CD4-positive, alpha-beta memory T cell (primary cell): ENCODE measurements around the gene COL4A6. TPM values are rescaled to one million over a fixed set of nuclear protein-coding genes. Genes with fewer than 3 reads are reported as not detected.

Experiments used
- CTCF ChIA-PET: fragments of 350-600 bp; sonication (Branson Sonifier 250); formaldehyde crosslinking; loops from one replicate; lab custom pipeline; 2021; ENCODE audit warnings: inconsistent platforms; ENCODE audit not compliant: partially characterized antibody; lab: Charles Lee
- POLR2A ChIA-PET: fragments of 350-600 bp; sonication (Branson Sonifier 250); formaldehyde crosslinking; loops from one replicate; lab custom pipeline; 2021; ENCODE audit not compliant: partially characterized antibody; lab: Charles Lee
- DNase-seq, 5 donors: peaks; one replicate each; pipeline versions ENCODE4 v3.0.0 to v3.0.0-alpha.2; 2020 to 2022; ENCODE audit warnings: mixed read lengths in 1 of 5
- H3K27ac ChIP-seq: one replicate; pipeline ENCODE4 v1.7.0; 2013; ENCODE audit warnings: low read depth, low read length
- H3K27me3 ChIP-seq: 2 replicates; pipeline ENCODE4 v1.7.0; 2013; ENCODE audit warnings: mild to moderate bottlenecking, low read length, moderate library complexity; ENCODE audit not compliant: insufficient read depth
- H3K36me3 ChIP-seq: 2 replicates; pipeline ENCODE4 v1.7.0; 2013; ENCODE audit warnings: mild to moderate bottlenecking, low read length, moderate library complexity; ENCODE audit not compliant: insufficient read depth
- H3K4me1 ChIP-seq: 2 replicates; pipeline ENCODE4 v1.7.0; 2013; ENCODE audit warnings: mild to moderate bottlenecking, low read length, moderate library complexity; ENCODE audit not compliant: insufficient read depth
- H3K4me3 ChIP-seq, 2 donors: one replicate each; pipeline ENCODE4 v1.7.0; 2013; ENCODE audit warnings: low read length in 2 of 2, mild to moderate bottlenecking in 1 of 2
- H3K9me3 ChIP-seq, 2 donors: one replicate each; pipeline ENCODE4 v1.7.0; 2013; ENCODE audit warnings: low read length in 2 of 2, control low read depth in 1 of 2; ENCODE audit not compliant: control insufficient read depth in 1 of 2
- H3K27ac Mint-ChIP-seq, 7 donors: one replicate each; pipeline ENCODE4 v1.8.0; 2020 to 2021; ENCODE audit warnings: mixed read lengths in 7 of 7, mild to moderate bottlenecking in 6 of 7, inconsistent platforms in 3 of 7, moderate library complexity in 3 of 7
- H3K27me3 Mint-ChIP-seq, 2 donors: one replicate each; pipeline ENCODE4 v1.8.0; 2020 to 2021; ENCODE audit warnings: mixed read lengths in 2 of 2
- H3K36me3 Mint-ChIP-seq, 2 donors: one replicate each; pipeline ENCODE4 v1.8.0; 2020 to 2021; ENCODE audit warnings: mixed read lengths in 2 of 2, inconsistent platforms in 1 of 2, mild to moderate bottlenecking in 1 of 2
- H3K4me1 Mint-ChIP-seq, 4 donors: one replicate each; pipeline ENCODE4 v1.8.0; 2020 to 2021; ENCODE audit warnings: mixed read lengths in 4 of 4, mild to moderate bottlenecking in 1 of 4
- H3K4me3 Mint-ChIP-seq, 8 donors: one replicate each; pipeline ENCODE4 v1.8.0; 2020 to 2021; ENCODE audit warnings: mixed read lengths in 8 of 8, mild to moderate bottlenecking in 7 of 8, moderate library complexity in 6 of 8, inconsistent platforms in 3 of 8
- H3K9me3 Mint-ChIP-seq, 8 donors: one replicate each; pipeline ENCODE4 v1.8.0; 2020 to 2021; ENCODE audit warnings: mixed read lengths in 8 of 8, mild to moderate bottlenecking in 5 of 8, inconsistent platforms in 3 of 8, moderate library complexity in 1 of 8
- intact Hi-C: fragments of 100-400 bp; cut with micrococcal nuclease; formaldehyde crosslinking; loops from one replicate; pipeline ENCODE4 v1.15.1; 2023
- polyA plus RNA-seq, 2 donors: library from polyadenylated mRNA; unstranded; fragments of 300-500 nt; fragmentation: Illumina TruSeq; gene quantifications; one replicate each; pipeline ENCODE4 v1.2.3, GENCODE V29; 2021
- total RNA-seq, 2 experiments: library from RNA; stranded (reverse); gene quantifications; one replicate each; pipeline ENCODE4 v1.2.3, GENCODE V29; 2021

The COL4A6 gene
- total and polyA plus RNA-seq, 4 experiments from 2014 or later: not detected

DNA sequence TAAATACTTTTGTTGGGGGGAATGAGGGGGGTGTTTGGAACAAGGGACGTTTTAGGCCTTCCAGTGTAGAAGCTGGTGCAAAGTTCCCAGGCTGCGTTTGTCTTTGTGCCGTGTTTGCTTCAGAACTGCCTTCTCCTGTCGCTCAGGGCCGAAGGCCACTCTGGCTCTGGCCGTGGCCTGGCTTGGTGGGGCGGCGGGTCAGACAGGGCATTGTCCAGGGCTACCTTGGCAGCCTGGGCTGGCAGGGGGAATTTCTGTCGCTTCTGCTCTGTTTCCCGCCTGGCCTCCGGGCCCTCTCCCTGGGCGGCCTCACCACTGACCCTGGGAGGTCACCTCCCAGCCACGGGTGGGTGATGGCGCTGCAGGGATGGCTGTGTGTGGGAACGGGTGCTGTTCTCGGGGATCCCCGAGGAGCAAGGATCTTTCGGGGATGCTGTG, 140.0 kb downstream of the COL4A6 start:
- intact Hi-C loops: no loop called here
- CTCF ChIA-PET: no interaction called here
- Mint-ChIP-seq H3K4me3 (no peak overlapping the region), H3K4me1 (no peaks in the 10 kb centered on the region), H3K27ac (no peak overlapping the region), H3K27me3 (peaks cover 0 to 2% of the 10 kb centered on the region in 2 donors), H3K9me3 (no peaks in the 10 kb centered on the region), H3K36me3 (no peaks in the 10 kb centered on the region)
- H3K36me3 ChIP-seq: no peaks in the 10 kb centered on the region
- H3K27me3 ChIP-seq: no peaks in the 10 kb centered on the region
- no peaks in the 10 kb centered on the region for H3K9me3 ChIP-seq
- H3K4me3 ChIP-seq: no peak overlapping the region
- H3K4me1 ChIP-seq: no peaks in the 10 kb centered on the region
- POLR2A ChIA-PET: no interaction called here
- H3K27ac ChIP-seq: no peak overlapping the region
- no peak for DNase-seq

DNA sequence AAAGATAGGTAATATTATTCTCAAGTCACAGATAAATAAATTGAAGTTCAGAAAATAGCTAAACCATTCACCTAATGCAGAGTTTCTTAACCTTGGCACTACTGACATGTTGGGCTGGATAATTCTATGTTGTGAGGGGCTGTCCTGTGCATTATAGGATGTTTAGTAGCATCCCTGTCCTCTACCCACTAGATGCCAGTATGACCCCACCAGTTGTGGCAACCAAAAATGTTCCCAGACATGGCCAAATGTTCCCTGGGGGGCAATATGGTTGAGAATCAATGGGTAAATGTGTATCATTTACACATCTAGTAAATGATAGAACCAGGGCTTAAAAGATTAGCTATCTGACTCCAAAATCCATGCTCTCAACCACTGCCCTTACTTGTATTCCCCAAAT, 140.9 kb downstream of the COL4A6 start:
- no peak overlapping the region for H3K27ac ChIP-seq
- no peaks in the 10 kb centered on the region for H3K9me3 ChIP-seq
- H3K4me3 Mint-ChIP-seq: no peak overlapping the region
- H3K4me1 ChIP-seq: no peaks in the 10 kb centered on the region
- no peaks in the 10 kb centered on the region for H3K27me3 ChIP-seq
- peaks cover 0 to 1% (median under 1%) of the 10 kb centered on the region in 8 donors for H3K9me3 Mint-ChIP-seq
- no peaks in the 10 kb centered on the region for H3K36me3 ChIP-seq
- no peak overlapping the region for H3K4me3 ChIP-seq
- ChIA-PET CTCF (no interaction called here), POLR2A (no interaction called here)
- no peak for DNase-seq
- no peaks in the 10 kb centered on the region for H3K36me3 Mint-ChIP-seq
- intact Hi-C loops: no loop called here
- H3K27ac Mint-ChIP-seq: no peak overlapping the region
- H3K4me1 Mint-ChIP-seq: no peaks in the 10 kb centered on the region
- peaks cover 0 to 2% of the 10 kb centered on the region in 2 donors for H3K27me3 Mint-ChIP-seq

DNA sequence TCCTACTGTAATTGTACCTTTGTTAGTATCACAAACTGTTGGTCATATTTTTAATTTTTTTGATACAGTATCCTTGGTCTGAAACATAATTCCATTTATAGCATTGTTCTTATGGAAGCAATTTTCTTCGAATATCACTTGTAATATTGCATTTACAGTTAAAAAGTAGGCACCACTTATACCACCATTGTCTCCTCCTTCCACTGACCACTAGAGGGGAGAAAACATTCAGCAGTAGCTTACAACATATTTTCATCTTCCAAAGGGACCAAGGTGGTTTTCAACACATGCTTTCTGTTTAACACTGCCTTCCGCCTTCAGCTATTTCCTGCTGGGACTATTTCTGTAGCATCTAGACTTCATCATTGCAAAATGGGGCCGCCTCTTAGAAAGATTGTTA, 146.2 kb downstream of the COL4A6 start:
- no peak for DNase-seq
- Mint-ChIP-seq H3K27ac (no peak overlapping the region), H3K9me3 (peaks cover 0 to 5% (median 3%) of the 10 kb centered on the region in 8 donors), H3K36me3 (no peaks in the 10 kb centered on the region), H3K4me3 (no peak overlapping the region), H3K27me3 (no peaks in the 10 kb centered on the region), H3K4me1 (no peaks in the 10 kb centered on the region)
- Histone ChIP-seq H3K4me1 (no peaks in the 10 kb centered on the region), H3K27me3 (no peaks in the 10 kb centered on the region), H3K9me3 (no peaks in the 10 kb centered on the region), H3K4me3 (no peak overlapping the region), H3K36me3 (no peaks in the 10 kb centered on the region), H3K27ac (no peak overlapping the region)
- intact Hi-C loops: no loop called here
- CTCF ChIA-PET: no interaction called here
- POLR2A ChIA-PET: no interaction called here

DNA sequence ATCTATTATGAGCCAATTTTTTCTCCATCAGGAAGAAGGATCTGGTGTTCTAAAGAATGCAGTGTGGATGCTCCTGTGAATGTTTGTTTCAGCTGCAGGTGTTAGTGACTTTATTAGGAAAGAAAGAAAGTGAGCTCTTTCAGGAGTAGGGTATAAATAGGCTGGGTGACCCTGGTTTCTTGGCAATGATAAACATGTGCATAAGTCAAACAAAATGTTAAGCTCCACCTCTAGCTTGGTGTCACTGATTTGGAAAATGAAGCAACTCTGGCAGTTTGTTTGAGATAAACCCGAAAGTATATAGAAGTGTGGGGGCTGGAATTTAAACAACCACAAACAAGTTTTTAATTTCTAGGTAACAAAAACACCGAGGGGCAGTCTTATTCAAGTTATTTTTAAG, 152.3 kb downstream of the COL4A6 start:
- no peak overlapping the region for H3K4me3 Mint-ChIP-seq
- no peaks in the 10 kb centered on the region for H3K9me3 Mint-ChIP-seq
- Histone ChIP-seq H3K4me3 (no peak overlapping the region), H3K36me3 (no peaks in the 10 kb centered on the region), H3K27ac (no peak overlapping the region), H3K4me1 (no peaks in the 10 kb centered on the region), H3K27me3 (no peaks in the 10 kb centered on the region), H3K9me3 (no peaks in the 10 kb centered on the region)
- no peaks in the 10 kb centered on the region for H3K27me3 Mint-ChIP-seq
- no peak overlapping the region for H3K27ac Mint-ChIP-seq
- ChIA-PET CTCF (no interaction called here), POLR2A (no interaction called here)
- H3K36me3 Mint-ChIP-seq: no peaks in the 10 kb centered on the region
- intact Hi-C loops: no loop called here
- no peak for DNase-seq
- H3K4me1 Mint-ChIP-seq: no peaks in the 10 kb centered on the region

DNA sequence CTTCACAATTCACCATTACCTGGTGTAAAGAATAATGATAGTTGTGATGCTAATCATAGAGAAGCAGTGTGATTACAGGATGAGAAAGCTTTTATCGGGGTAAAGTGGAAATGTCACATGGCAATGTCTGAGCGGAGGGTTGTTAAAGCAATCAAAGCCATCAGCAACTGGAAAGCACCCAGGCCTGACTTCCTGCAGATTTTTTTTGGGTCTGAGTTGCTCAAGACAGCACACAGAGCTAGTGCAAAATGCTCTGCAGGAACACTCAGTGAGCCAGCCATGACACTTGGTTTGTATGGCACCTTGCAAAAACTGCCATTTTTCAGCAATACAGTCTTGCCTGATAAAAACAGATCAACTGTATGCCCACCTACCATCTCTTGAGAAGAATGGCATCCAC, 152.9 kb downstream of the COL4A6 start:
- Histone ChIP-seq H3K4me1 (no peaks in the 10 kb centered on the region), H3K9me3 (no peaks in the 10 kb centered on the region), H3K27me3 (no peaks in the 10 kb centered on the region), H3K4me3 (no peak overlapping the region), H3K27ac (no peak overlapping the region), H3K36me3 (no peaks in the 10 kb centered on the region)
- Mint-ChIP-seq H3K27me3 (no peaks in the 10 kb centered on the region), H3K9me3 (no peaks in the 10 kb centered on the region), H3K36me3 (no peaks in the 10 kb centered on the region), H3K27ac (no peak overlapping the region), H3K4me1 (no peaks in the 10 kb centered on the region), H3K4me3 (no peak overlapping the region)
- intact Hi-C loops: no loop called here
- CTCF ChIA-PET: no interaction called here
- DNase-seq: no peak
- POLR2A ChIA-PET: no interaction called here

DNA sequence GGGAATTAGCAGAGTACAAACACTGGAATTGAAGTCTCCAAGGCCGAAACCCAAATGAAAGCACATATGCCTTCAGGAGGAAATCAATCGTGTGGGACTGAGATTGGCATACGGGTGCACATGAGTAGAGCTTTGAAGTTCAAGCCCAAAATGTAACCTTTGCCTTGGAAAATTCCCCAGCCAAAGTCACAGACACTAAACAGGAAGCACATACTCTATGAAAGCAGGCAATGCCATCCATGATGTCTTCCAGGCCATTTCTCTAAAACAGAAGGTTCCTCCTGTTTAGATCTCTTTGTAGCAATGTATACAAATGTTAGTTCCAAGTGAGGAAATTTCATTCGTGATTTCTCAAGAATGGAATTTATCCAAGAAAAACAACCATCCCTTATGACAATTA, 162.5 kb downstream of the COL4A6 start:
- POLR2A ChIA-PET: no interaction called here
- CTCF ChIA-PET: no interaction called here
- Mint-ChIP-seq H3K27ac (no peak overlapping the region), H3K4me1 (peaks cover 0 to 4% (median 0%) of the 10 kb centered on the region in 4 donors), H3K27me3 (peaks cover 2 to 5% of the 10 kb centered on the region in 2 donors), H3K4me3 (no peak overlapping the region), H3K36me3 (no peaks in the 10 kb centered on the region), H3K9me3 (peaks cover 0 to 4% (median 0%) of the 10 kb centered on the region in 8 donors)
- no peaks in the 10 kb centered on the region for H3K4me1 ChIP-seq
- H3K27ac ChIP-seq: no peak overlapping the region
- no peaks in the 10 kb centered on the region for H3K36me3 ChIP-seq
- H3K9me3 ChIP-seq: no peaks in the 10 kb centered on the region
- no peak for DNase-seq
- no peak overlapping the region for H3K4me3 ChIP-seq
- intact Hi-C loops: no loop called here
- H3K27me3 ChIP-seq: no peaks in the 10 kb centered on the region

DNA sequence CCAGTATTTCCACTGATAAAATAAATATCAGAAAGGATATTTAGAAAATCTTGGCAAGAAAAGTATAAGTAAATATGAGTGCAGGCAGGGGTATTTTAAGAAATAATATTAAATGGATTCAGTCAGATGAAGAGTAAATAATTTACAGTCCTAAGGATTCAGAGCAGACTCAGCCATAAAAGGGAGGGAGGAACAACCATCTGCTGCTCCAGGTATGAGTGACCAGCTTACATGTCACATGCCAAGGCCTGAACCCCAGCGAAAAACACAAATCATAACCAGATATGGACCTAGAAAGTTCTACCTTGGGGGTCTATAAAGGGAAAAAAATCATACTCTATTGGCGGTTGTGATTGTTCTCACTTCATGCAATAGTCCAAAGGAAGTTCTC, 166.8 kb downstream of the COL4A6 start:
- DNase-seq: no peak
- intact Hi-C loops: no loop called here
- no peak overlapping the region for H3K27ac ChIP-seq
- ChIA-PET CTCF (no interaction called here), POLR2A (no interaction called here)
- no peaks in the 10 kb centered on the region for H3K36me3 ChIP-seq
- H3K4me1 ChIP-seq: no peaks in the 10 kb centered on the region
- no peaks in the 10 kb centered on the region for H3K27me3 ChIP-seq
- Mint-ChIP-seq H3K36me3 (no peaks in the 10 kb centered on the region), H3K4me1 (peaks cover 0 to 10% (median 0%) of the 10 kb centered on the region in 4 donors), H3K27me3 (peaks cover 1 to 2% of the 10 kb centered on the region in 2 donors), H3K9me3 (peaks cover 0 to 3% (median 0%) of the 10 kb centered on the region in 8 donors), H3K4me3 (no peak overlapping the region), H3K27ac (no peak overlapping the region)
- H3K9me3 ChIP-seq: no peaks in the 10 kb centered on the region
- H3K4me3 ChIP-seq: no peak overlapping the region
